ENCODE results near the gene CD300LD.
"Not testable (repeated sequence)": the region's sequence is repeated elsewhere in the genome, so short reads cannot be mapped to it uniquely, and the experiment has no call there.

DNA sequence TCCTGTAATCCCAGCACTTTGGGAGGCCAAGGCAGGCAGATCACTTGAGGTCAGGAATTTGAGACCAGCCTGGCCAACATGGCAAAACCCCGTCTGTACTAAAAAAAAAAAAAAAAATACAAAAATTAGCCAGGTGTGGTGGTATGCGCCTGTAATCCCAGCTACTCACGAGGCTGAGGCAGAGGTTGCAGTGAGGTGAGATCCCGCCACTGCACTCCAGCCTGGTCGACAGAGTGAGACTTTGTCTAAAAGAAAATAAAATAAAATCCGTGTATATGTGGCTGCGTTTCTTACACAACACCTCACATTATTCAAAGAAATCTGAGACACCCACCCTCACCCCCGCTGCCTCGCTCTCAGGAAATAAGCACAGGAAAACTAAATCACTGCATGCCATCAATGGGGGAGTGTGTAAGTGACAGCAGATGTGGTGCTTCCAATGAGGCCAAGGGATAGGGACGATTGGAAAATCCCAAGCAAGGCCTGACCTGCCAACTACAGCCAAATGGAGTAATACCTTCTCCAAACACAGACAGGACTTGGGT lies 44.5 kb upstream of the CD300LD start:
- not testable (repeated sequence) for TF ChIP-seq EP300 (IDR thresholded peaks at IDR 0.05; ENCODE audit: borderline replicate concordance in 1 of 2, low read depth in 1 of 2, low read length in 1 of 2); GABPA (IDR thresholded peaks at IDR 0.05; ENCODE audit: low read depth); RCOR1 (IDR thresholded peaks at IDR 0.05; ENCODE audit: low read length); TEAD4 (IDR thresholded peaks at IDR 0.05; ENCODE audit: borderline replicate concordance, insufficient read depth); RAD21 (IDR thresholded peaks at IDR 0.05; ENCODE audit: low read length)
- TF ChIP-seq, protein P1, sequence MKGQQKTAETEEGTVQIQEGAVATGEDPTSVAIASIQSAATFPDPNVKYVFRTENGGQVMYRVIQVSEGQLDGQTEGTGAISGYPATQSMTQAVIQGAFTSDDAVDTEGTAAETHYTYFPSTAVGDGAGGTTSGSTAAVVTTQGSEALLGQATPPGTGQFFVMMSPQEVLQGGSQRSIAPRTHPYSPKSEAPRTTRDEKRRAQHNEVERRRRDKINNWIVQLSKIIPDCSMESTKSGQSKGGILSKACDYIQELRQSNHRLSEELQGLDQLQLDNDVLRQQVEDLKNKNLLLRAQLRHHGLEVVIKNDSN (IDR thresholded peaks at IDR 0.05; ENCODE audit: borderline replicate concordance, low read depth) = not testable (repeated sequence)
- TF ChIP-seq, protein P2, sequence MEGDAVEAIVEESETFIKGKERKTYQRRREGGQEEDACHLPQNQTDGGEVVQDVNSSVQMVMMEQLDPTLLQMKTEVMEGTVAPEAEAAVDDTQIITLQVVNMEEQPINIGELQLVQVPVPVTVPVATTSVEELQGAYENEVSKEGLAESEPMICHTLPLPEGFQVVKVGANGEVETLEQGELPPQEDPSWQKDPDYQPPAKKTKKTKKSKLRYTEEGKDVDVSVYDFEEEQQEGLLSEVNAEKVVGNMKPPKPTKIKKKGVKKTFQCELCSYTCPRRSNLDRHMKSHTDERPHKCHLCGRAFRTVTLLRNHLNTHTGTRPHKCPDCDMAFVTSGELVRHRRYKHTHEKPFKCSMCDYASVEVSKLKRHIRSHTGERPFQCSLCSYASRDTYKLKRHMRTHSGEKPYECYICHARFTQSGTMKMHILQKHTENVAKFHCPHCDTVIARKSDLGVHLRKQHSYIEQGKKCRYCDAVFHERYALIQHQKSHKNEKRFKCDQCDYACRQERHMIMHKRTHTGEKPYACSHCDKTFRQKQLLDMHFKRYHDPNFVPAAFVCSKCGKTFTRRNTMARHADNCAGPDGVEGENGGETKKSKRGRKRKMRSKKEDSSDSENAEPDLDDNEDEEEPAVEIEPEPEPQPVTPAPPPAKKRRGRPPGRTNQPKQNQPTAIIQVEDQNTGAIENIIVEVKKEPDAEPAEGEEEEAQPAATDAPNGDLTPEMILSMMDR (IDR thresholded peaks at IDR 0.05) = not testable (repeated sequence)
- TF ChIP-seq, protein P3, sequence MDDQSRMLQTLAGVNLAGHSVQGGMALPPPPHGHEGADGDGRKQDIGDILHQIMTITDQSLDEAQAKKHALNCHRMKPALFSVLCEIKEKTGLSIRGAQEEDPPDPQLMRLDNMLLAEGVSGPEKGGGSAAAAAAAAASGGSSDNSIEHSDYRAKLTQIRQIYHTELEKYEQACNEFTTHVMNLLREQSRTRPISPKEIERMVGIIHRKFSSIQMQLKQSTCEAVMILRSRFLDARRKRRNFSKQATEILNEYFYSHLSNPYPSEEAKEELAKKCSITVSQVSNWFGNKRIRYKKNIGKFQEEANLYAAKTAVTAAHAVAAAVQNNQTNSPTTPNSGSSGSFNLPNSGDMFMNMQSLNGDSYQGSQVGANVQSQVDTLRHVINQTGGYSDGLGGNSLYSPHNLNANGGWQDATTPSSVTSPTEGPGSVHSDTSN (IDR thresholded peaks at IDR 0.05) = not testable (repeated sequence)
- TF ChIP-seq, protein P4, sequence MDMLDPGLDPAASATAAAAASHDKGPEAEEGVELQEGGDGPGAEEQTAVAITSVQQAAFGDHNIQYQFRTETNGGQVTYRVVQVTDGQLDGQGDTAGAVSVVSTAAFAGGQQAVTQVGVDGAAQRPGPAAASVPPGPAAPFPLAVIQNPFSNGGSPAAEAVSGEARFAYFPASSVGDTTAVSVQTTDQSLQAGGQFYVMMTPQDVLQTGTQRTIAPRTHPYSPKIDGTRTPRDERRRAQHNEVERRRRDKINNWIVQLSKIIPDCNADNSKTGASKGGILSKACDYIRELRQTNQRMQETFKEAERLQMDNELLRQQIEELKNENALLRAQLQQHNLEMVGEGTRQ (IDR thresholded peaks at IDR 0.05; ENCODE audit: borderline replicate concordance, low read depth, low read length) = not testable (repeated sequence)
- TF ChIP-seq, protein P5, sequence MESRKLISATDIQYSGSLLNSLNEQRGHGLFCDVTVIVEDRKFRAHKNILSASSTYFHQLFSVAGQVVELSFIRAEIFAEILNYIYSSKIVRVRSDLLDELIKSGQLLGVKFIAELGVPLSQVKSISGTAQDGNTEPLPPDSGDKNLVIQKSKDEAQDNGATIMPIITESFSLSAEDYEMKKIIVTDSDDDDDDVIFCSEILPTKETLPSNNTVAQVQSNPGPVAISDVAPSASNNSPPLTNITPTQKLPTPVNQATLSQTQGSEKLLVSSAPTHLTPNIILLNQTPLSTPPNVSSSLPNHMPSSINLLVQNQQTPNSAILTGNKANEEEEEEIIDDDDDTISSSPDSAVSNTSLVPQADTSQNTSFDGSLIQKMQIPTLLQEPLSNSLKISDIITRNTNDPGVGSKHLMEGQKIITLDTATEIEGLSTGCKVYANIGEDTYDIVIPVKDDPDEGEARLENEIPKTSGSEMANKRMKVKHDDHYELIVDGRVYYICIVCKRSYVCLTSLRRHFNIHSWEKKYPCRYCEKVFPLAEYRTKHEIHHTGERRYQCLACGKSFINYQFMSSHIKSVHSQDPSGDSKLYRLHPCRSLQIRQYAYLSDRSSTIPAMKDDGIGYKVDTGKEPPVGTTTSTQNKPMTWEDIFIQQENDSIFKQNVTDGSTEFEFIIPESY (IDR thresholded peaks at IDR 0.05; ENCODE audit: borderline replicate concordance, low read depth) = not testable (repeated sequence)
